HG02642 (cell line): ENCODE data around the gene SLC25A23.

ENCODE experiments used
- ATAC-seq: cut with Tn5 transposase; IDR thresholded peaks from one replicate; pipeline ENCODE4 v1.9.1; 2021; ENCODE audit warnings: mild to moderate bottlenecking; ENCODE audit not compliant: unreplicated experiment, poor library complexity

SLC25A23 gene

DNA sequence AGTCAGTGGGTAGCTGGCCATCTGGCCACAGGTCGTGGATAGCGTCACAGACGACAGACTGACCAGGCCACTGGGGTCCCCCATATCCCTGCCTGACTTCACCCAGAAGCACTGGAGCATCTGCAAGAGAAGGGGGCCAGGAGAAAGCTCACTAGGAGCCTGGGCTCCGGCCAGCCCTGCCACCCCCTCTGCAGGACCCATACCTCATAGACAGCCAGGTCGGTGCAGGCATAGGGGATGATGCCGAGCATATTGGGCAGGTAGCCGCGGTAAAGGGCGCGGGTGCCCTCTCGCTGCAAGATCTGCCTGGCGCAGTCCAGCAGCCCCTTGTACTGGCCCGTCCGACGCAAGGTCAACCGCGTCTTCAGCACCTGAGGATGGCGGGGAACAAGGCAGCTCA is 32.5 kb downstream of the SLC25A23 start:
- ATAC-seq, result no peak

DNA sequence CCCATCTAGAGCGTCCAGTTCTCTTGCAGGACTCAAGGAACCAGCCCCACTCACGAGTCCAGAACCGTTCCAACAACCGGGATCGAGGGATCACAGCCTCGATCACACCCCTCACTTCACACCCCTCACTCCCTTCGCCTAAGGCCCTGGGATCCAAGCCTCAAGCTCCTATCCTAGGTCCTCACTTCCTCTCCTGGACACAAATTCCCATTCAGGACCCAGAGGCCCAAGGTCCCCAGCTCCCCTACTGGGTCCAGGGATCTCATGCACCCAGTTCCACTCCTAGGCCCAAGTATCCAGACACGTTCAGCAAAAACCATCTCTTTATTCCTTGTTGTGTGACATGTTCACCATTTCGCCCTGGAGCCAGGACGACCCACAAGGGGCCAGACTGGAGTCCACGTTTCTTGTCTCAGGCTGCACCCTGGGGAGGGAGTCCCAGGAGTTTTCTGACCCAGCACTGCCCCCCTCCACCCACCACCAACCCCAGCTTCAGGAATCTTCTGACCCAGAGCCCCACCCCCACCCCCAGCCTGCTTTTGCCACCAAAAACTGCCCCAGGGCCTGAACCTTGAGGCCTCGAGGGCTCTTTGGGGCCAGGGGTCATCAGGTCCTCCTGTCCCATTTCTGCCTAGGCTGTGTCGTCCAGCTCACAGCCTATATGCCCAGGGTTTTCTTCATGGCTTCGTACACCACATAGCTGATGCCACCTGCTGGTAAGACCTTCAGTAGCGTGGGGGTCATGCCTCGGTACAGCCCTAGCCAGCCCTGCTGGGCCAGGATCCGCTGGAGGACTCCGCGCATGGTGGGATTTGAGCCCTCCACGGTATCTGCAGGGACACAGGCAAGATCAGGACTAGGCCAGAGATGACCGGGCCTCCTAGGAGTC is 33.6 kb downstream of the SLC25A23 start:
- no peak for ATAC-seq

DNA sequence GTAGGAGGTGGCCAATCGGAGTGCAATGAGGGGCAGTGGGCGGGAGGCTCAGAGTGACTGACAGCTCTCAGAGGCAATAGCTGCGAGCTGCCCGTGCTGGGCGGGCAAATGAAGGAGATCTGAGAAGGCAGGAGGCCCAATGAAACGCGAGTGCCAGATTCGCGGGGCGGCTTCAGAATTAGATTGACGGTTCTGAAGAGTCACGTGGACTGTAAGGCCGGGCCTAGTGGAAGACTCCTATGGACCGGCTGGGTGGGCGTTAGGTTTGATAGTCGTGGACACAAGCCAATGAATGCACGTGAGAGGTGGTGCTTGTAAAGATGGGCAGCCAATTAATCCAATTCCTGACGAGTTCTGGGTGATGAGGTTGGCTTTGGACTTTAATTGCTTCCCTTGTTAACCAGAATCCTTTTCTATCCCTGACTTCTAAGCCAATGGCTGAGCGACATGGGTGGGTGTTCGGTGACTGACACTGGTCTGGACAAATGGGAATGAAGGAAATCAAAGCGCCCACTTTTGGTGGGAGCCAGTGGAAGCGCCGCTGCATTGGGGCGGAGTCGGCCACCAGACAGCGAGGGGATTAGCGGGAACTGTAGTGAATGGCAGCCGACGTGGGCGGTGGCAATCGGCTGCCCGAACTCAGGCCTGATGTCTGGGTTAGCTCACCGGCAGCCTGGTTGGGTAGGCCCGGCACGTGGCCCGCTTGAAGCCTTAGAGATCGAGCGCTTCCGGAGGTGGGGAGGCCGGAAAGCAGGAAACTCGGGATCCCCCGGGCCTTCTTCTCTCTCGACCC is 34.5 kb downstream of the SLC25A23 start:
- peak; percentile 88 for ATAC-seq

DNA sequence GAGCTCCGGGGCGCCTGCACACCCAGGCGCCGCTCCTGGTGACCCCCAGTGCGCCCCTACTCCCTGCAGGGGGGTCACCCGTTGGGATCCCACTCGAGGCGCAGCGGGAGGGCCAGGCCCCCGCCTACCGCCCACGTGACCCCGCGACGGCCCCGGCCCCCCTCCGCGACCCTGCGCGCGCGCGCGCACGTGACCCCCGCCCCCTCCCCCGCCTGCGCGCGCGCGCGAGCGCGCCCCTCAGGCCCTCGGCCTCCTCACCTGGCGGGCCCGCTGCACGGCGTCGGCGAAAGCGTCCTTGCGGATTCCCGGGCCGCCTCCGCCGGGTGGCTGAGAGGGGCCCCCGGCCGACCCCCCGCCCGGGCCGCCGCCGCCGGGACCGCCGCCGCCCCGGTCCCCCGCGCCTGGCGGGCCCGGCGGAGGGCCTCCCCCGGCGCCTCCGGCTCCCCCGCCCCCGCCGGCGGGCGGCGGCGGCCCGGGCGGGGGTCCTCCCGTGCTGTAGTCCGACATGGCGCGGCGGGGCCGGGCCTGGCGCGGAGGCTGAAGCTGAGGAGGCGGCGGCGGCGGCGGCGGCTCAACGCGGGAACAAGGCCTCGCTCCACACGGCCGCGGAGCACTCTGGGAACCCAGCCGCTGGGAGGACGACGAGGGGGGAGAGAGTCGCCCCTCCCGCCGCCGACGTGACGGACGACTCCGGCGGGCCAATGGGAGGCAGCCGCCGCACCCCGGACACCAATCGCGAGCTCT is 35.2 kb downstream of the SLC25A23 start, which contains the start of gene KHSRP:
Gene KHSRP (minus strand): TSS at position 617 of the 744 bp plus-strand sequence. CDS start 110 bp downstream, at position 507.
- peak; percentile 0 for ATAC-seq

DNA sequence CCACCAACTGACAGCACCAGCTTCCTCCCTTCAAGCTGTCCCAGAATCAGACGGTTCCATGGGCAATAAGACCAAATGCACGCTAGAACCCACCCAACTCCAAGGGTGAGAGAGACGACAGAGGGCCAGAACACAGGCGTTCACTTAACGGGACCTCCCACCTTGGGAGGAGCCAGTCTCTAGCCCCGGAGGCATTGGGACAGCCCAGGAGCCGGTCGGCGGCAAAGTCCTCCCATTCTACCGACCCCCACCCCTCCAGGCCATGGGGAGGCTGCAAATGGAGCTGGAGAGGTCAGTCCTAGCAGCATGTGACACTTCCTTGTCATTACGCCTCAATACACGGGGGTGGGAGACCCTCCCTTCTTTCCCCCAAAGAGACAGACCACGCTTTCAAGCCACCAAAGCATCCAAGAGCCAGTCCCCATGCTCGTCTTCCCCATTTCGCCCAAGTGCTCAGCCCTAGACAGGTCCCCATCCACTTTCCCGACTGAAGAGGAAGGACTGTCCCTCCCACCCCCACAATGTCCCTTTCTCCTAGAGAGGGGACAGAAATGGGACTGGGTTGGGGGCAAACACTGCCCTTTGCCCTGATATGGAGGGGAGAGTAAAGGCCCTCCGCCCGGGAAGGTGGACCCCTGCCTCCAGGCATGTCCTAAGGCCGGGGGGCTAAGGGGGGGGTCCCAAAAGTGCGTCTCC is 35.9 kb downstream of the SLC25A23 start:
- no peak for ATAC-seq

DNA sequence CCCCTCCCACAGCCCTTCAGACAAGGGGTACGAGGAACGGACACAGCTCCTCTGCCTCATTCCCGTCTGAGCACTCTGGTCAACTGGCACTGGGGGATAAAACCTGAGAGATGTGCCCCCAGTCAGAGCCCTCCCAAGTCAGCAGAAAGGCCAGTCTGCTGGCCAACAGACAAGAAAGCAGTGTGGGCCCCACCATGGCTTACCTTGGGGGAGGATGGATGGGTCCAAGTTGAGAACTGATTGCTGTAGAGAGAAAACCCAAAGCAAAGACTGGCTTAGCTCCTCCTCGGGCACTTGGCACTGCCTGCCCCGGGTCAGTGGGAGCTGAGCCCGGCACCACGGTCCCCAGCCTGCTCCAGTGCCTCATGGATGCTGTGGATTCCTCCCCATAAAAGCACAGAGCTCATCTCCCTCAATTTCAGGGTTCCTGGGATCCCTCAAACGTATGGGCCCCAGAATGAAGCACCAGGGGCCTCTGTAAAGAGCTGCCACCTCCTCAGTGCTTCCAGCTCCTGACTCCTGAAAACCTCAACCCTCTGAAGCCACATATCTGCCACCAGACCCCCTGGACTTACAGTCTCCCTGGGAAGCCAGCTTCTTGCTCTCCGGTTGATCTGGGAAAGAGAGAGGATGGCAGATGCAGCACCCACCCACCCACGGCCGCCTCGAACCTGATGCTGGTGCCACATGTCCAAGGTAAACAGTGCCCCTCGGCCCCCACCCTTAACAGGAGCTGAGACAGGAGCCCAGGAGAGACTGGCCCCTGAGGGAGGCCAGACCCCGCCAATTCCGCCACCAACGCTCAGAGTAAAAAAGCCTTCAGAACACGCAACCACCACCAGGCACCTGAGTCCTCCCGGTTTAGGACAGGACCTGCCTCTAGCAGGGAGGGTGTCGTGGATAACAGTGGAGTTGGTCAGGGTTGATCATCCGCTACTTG is 38.2 kb downstream of the SLC25A23 start:
- ATAC-seq, result no peak

DNA sequence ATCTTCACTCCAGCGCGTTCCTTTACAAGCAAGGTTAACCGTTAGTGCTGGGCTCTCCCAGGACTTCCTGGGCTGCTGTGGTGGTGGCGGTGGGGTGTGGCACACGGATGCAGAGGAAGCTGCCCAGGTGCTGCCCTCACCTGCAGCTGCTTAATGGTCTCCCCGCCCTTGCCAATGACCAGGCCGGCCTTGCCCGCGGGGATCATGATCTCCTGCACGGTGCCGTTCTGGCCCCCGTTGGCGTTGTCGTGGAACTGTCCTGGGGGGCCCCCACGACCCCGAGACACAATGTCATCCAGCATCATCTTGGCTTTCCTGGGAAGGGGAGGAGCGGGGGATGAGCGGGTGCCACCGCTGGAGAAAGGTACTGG is 41.0 kb downstream of the SLC25A23 start:
- no peak for ATAC-seq

DNA sequence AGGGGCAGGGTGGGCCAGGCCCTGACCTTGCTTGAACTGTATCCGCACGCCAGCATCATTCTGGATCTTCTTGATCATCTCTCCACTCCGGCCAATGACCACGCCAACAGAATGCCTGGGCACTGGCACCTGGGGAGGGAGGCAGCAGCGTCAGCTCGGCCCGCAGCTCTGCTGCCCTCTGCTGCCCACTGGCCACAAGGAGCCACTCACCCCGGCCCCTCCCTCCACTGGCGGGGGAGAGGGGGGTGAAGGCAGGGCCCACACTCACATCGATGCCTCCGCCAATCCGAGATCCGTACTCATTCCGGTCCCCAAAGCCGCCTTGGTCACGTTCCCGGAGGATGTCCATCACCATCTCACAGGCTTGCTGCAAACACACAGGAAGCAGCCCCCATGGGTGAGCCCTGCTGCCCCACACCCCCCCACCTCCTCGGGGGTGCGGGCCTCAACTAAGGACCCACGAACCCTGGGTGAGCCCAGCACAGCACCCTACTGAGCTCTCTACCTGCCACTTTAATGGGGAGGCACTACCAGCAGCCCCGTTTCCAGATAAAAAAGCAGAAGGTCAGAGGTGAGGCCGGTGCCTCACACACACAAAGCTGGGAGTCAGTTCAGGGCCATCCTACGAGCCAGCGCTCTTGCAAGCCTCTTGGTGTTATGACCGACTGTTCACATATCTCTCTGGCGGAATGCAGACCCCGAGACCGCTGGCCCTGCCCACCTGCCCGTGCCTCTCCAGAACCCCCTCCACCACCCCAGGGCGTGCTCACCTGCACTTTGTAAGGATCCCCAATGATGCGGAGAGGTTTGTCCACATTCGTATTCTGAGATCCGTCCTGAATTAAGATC is 41.7 kb downstream of the SLC25A23 start:
- no peak for ATAC-seq

DNA sequence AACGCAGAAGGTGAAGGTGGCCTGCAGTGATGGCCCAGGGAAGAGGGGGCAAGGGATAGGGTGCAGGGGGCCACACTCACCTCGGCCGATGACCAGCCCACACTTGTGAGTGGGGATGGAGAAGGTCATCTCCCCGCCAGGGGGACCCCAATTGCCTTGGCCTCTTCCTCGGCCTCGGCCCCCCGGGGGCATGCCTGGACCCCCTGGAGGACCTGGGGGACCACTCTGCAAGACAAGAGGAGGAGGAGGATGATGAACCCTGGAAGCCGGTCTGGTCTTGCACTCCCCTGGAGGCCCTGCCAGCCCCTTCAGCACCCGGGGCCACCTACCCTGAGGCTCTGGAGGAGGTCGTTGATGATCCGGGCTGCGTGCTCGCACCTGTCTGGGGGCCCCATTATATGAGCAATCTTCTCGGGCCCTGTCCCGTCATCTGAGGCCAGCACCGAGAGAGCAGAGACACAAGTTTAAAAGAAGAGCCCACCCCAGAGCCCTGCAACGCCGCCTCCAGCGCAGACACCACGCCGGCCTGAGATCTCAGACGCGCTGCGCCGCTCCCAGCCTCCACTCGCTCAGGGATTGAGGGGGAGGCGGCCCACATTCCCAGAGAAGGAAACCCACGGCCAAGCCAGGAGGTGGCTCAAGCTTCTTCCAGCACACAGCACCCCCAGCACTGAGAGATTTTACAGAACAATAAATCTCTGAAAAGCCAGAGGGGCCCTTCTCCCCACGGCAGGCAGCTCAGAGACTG is 42.8 kb downstream of the SLC25A23 start:
- no peak for ATAC-seq

DNA sequence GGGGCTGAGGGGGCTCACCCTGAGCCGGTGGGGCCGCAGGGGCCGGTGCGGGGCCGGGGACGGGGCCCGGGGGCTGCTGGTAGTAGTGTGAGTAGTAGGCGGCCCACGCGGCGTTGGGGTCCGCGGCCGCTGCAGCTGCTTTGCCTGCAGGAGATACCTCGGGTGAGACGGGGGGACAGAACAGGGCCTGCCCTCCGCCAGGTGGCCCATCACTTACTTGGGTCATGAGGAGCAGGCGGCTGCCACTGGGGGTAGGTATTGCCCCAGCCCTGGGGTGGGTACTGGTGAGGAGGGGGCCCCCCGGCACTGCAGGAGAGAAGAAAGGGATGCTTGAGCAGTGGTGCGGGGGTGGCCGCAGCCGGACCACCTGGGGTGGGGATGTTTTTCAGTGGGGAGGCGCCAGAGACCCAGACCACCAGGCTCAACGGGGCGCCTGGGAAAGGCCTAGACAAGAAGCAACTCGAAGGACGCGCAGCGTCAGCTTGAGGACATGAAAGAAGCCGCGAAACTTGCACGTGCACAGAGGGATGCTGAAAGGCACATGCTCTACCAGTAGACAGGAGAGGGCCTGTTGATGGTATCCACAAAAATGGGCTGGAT is 43.9 kb downstream of the SLC25A23 start:
- ATAC-seq, result no peak

DNA sequence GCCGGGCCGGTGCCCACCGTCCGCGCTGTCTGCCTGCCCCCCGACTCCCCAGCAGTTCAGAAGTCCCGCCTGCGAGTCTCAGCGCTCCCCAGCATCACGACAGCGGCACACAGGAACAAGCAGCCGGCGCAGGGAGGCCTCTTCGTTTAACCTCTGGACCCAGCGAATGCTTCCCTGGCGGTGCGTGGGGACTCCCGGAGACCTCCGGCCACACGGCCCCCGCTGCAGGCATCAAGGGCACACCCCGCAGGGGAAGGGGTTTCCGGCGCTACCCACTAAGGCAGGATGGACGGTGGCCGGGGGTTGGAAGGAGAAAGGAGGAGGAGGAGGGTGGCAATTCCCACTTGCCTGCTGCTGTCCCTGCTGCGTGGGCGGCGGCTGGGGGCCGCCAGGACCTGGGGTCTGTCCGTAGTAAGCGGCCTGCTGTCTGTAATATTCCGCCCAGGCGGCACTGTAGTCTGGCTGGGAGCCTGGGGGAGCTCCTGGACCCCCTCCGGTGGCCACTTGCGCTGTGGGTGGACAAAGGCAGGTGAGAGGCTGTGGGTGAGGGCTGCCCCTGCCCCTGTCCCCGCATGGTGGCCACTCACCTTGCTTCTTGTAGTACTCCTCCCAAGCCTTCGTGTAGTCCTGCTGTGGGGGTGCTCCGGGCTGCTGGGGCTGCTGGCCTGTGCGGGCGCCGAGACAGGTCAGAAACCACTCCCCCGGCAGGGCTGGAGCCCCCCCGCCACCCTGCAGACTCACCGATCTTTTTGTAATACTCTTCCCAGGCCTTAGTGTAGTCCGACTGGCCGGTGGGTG is 44.6 kb downstream of the SLC25A23 start:
- ATAC-seq, result no peak

DNA sequence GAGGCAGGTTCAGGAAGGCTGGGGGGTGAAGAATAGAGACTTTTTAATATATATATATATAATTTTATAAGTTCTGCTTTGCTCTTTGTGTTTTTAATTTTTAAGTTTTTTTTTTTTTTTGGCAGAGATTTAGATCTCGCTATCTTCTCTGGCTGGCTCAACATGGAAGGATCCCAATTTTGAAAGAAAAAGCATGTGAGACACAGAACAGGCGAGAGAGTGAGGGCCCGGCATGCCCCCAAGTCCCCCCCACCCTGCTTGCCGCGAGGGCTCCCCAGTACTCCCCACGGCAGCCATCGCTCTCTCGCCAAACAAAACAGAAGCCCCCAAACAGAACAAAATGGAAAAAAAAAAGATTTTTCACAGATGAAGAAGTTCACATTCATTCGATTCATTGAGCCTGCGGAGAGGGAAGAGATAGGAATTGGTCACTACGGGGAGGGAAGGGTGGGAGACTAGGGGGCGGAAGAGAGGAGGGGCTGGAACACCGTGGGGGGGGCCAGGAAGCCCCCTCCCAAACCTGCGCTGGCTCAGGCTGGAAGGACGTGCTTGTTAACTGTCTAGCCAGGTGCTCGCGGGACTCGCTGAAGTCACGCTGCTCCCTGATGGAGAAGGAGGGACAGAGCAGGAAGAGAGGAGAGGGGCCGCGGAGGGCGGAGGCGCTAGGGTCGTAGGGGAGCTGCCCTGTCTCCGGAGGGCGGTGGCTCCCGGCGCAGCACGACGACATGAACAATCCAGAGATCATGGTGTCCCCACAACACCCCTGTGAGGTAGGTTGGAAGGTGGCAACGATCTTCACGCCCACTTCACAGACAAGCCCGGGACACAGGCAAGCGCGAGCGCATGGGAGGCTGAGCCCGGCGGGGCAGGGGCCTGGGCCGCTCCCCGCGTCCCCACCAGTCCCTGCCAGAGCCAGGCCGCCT is 45.6 kb downstream of the SLC25A23 start:
- no peak for ATAC-seq

DNA sequence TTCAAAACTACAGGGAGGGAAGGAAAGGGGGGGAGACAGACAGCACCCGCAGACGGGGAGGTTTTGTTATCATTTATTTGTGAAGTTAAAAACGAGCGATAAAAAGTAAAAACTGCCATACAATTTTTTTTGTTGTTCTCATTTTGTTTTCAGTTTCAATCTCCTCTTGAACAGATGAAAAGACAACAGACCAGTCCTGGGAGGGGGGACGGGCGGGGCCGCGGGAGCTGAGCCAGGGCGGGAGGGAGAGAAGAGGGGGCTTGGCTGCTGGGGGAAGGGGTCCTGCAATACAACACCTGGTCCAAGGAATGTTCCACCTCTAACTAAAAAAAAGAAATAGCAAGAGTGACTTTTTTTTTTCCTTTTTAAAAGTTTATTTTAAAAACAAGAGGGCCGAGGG is 46.3 kb downstream of the SLC25A23 start:
- no peak for ATAC-seq

DNA sequence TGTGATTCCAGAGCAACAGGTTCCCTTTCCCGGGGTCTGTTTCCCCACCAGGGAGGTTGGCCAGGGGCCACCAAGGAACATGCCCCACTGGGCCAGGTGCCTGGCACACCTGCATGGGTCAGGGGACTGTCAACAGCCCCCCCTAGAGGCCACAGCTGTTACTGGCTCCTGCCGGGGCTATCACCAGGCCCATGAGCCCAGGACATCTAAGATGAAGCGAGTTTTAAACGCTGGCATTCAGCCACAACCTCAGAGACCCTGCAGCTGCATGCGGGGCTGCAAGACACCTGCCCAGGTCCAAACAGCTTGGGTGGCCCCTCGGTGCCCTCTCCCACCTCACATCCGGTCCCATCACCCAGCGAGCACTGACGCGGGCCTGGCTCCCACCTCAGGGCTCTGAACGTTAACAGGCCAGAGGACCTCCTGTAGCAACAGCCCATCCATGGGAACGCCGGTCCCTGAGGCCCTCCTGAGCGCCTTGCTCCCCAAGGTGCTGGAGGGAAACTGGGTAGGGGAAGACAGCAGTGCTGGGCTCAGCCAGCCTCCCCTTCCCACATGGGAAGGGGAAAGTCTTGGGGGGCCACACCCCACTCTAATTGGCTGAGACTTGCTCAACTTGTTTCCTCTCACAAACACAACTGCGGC is 47.0 kb downstream of the SLC25A23 start:
- no peak for ATAC-seq

DNA sequence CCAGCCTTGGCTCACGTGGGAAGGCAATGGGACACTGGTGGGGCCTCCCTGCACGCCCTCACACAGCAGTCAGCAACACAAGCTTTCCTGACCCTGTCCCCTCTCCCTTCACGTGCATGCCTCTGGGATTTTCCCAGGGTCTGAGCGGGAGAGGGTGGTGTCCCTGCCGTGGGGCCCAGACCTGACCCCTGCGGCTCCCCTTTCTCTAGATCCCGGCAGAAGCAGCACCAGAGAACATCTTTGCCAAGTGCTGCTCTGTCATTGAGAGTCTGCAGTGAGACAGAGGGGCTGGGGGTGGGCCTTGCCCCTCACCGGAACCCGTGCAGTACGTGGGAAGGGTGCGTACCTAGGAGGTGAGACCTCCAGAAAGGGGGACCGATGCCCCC is 47.5 kb downstream of the SLC25A23 start:
- no peak for ATAC-seq
